Cardiac muscle cell (in vitro differentiated cells and primary cell): Measurements from ENCODE around the gene MS4A8. TPM values are rescaled to one million over a fixed set of nuclear protein-coding genes. Genes with fewer than 3 reads are reported as not detected.

Experiments used
- DNase-seq, 2 donors: peaks; one replicate each; pipeline versions ENCODE4 v3.0.0 to v3.0.0-alpha.2; 2010 to 2017; ENCODE audit warnings: low read depth in 1 of 2, low spot score in 1 of 2
- H3K27ac ChIP-seq: fragments of 200-600 bp; sonication (generic); 2 replicates; pipeline ENCODE4 v1.5.1; 2016
- H3K27me3 ChIP-seq: fragments of 200-600 bp; sonication (generic); 2 replicates; pipeline ENCODE4 v1.6.0; 2016; ENCODE audit warnings: control low read depth
- H3K36me3 ChIP-seq: fragments of 200-600 bp; sonication (generic); 2 replicates; pipeline ENCODE4 v1.5.1; 2016; ENCODE audit warnings: control low read depth
- H3K4me1 ChIP-seq: fragments of 200-600 bp; sonication (generic); 2 replicates; pipeline ENCODE4 v1.8.1; 2017; ENCODE audit warnings: low read depth, mild to moderate bottlenecking, mixed run types
- H3K4me3 ChIP-seq: fragments of 200-600 bp; sonication (generic); 2 replicates; pipeline ENCODE4 v1.5.1; 2016; ENCODE audit warnings: mild to moderate bottlenecking
- H3K9me3 ChIP-seq: fragments of 200-600 bp; sonication (generic); 2 replicates; pipeline ENCODE4 v1.5.1; 2017; ENCODE audit warnings: low read depth, mild to moderate bottlenecking, control low read depth
- CTCF ChIP-seq: IDR thresholded peaks from 2 replicates; pipeline ENCODE4 v1.5.1; 2012; ENCODE audit warnings: low read depth, mild to moderate bottlenecking, low read length
- polyA plus RNA-seq: library from polyadenylated mRNA; unstranded; fragments of >200 nt; fragmentation: Nextera tagmentation; extraction: Ambion mirVana; gene quantifications from 2 replicates; pipeline ENCODE4 v1.2.1, GENCODE V29; 2016
- total RNA-seq: library from RNA; depleted of rRNA; stranded (reverse); fragments of >200 nt; gene quantifications from 2 replicates; pipeline ENCODE4 v1.2.3, GENCODE V29; 2016

MS4A8 gene
- total and polyA plus RNA-seq, 2 experiments from 2014 or later = not detected

GRCh38 chr11:60725592-60725991 lies 26.2 kb downstream of the MS4A8 start:
- DNase-seq = no peak
- Histone ChIP-seq H3K4me1 (no peaks in the 10 kb centered on the region), H3K27me3 (peaks cover 5% of the 10 kb centered on the region), H3K9me3 (no peaks in the 10 kb centered on the region), H3K4me3 (no peak overlapping the region), H3K27ac (no peak overlapping the region), H3K36me3 (no peaks in the 10 kb centered on the region)
- TF ChIP-seq CTCF = no peak

- no peaks in the 10 kb centered on the region for H3K27me3 ChIP-seq
- no peak for DNase-seq
- no peaks in the 10 kb centered on the region for H3K4me1 ChIP-seq
- no peaks in the 10 kb centered on the region for H3K9me3 ChIP-seq
- H3K27ac ChIP-seq = no peak overlapping the region
- TF ChIP-seq CTCF = no peak
- H3K4me3 ChIP-seq = no peak overlapping the region
- H3K36me3 ChIP-seq = no peaks in the 10 kb centered on the region
These were observed 32.2 kb downstream of the MS4A8 start for GRCh38 chr11:60731586-60731985.

DNA sequence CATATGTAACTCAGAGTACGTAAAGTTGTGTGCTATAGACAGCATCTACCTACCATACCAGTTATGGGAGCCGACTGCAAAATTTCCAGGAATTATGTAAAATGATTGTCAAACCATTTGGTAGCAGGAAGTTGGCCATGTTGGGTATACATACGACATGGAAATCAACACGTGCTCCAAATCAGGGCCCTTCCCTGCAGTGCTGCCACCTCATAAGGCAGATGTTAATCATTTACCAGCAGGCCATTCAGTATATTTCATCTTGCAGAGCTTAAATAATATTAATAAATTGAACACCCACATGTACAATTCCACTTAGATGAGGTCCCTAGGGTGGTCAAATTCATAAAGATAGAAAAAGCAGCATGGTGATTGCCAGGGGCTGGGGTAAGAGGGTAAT lies 34.9 kb downstream of the MS4A8 start:
- H3K9me3 ChIP-seq = no peaks in the 10 kb centered on the region
- no peak overlapping the region for H3K27ac ChIP-seq
- no peak for TF ChIP-seq CTCF
- H3K36me3 ChIP-seq = no peaks in the 10 kb centered on the region
- no peak overlapping the region for H3K4me3 ChIP-seq
- H3K4me1 ChIP-seq = no peaks in the 10 kb centered on the region
- H3K27me3 ChIP-seq = no peaks in the 10 kb centered on the region
- DNase-seq = no peak

DNA sequence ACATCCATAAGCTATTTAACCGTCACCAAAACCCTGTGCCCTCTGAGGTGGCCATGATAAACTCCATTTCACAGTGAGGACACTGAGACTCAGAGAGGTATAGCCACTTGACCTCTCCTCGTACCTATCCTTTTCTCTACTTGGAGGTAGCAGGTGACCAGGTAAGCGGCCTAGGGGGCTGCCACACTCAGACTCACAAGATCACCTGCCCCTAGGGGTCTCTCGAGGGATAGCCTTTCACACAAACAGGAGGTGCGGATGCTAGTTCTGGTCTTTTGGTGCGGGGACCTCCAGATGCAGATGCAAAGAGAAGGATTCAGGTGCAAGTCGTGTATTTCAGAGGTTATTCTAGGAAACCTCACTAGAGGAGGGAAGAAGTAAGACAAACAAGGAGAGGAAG lies 39.7 kb downstream of the MS4A8 start:
- Histone ChIP-seq H3K27me3 (no peaks in the 10 kb centered on the region), H3K4me3 (no peak overlapping the region), H3K36me3 (no peaks in the 10 kb centered on the region), H3K27ac (no peak overlapping the region), H3K4me1 (no peaks in the 10 kb centered on the region), H3K9me3 (no peaks in the 10 kb centered on the region)
- no peak for TF ChIP-seq CTCF
- DNase-seq = no peak

DNA sequence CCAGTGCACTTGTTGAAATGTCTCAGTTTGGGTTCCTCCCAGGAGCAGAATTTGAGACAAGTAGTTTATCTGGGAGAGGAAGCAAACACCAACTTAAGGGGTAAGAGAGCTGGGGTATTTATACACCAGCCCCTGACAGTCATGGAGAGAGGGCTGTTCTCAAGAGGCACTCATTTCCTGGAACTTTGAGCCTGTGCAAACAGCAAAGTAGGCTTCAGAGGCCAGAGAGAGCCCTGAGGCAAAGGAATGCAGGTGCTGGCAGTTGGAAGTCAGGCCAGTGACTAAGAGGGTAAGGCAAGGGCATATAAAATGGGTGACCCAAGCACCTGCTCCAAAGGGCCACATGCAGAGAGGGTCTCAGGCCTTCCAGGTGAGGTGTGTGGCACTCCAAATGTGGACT lies 41.2 kb downstream of the MS4A8 start:
- no peak for DNase-seq
- no peak for TF ChIP-seq CTCF

DNA sequence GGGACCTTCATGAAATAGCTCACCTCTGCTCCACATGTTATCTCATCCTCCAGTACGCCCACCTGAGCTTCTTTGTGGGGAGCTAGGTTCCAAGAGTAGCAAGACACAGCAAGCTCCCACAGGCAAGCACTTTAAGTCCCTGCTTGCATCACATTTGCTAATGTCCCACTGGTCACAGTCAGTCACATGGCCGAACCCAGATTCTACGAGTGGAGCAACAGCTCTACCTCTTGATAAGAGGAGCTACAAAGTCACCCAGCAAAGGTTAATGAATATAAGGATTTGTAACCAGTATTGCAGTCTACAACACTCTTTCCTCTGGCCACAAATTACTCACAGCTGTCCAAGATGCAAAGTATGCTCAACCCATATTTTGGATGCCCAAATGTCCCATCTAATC lies 42.0 kb downstream of the MS4A8 start:
- no peak for DNase-seq
- no peaks in the 10 kb centered on the region for H3K4me1 ChIP-seq
- no peak overlapping the region for H3K4me3 ChIP-seq
- no peak overlapping the region for H3K27ac ChIP-seq
- no peaks in the 10 kb centered on the region for H3K9me3 ChIP-seq
- H3K27me3 ChIP-seq = no peaks in the 10 kb centered on the region
- no peak for TF ChIP-seq CTCF
- no peaks in the 10 kb centered on the region for H3K36me3 ChIP-seq

More for the DNA sequence above, 41.2 kb downstream of the MS4A8 start:
- Histone ChIP-seq H3K27ac (no peak overlapping the region), H3K9me3 (no peaks in the 10 kb centered on the region), H3K36me3 (no peaks in the 10 kb centered on the region), H3K27me3 (no peaks in the 10 kb centered on the region), H3K4me3 (no peak overlapping the region), H3K4me1 (no peaks in the 10 kb centered on the region)
